ENCODE results near the gene MAN1C1.

The MAN1C1 gene

GRCh38 chr1:25683731-25684130 is 67.1 kb downstream of the MAN1C1 start:
- Histone ChIP-seq H3K36me3 (ENCODE audit: insufficient read depth, low read length) (no peaks in the 10 kb centered on the region), H3K27me3 (ENCODE audit: insufficient read depth, low read length, poor library complexity) (peaks cover 6% of the 10 kb centered on the region), H3K9ac (ENCODE audit: low read depth, low read length) (no peak overlapping the region), H3K27ac (ENCODE audit: low read length) (no peak overlapping the region), H3K9me3 (ENCODE audit: insufficient read depth, low read length, severe bottlenecking) (no peaks in the 10 kb centered on the region), H4K20me1 (ENCODE audit: insufficient read depth, low read length) (0 out of 2 replicates have a peak, but pooled peaks cover 2% of the 10 kb centered on the region), H3K4me2 (ENCODE audit: insufficient read depth, low read length) (no peak overlapping the region), H3K79me2 (ENCODE audit: insufficient read depth, low read length) (no peaks in the 10 kb centered on the region), H2AFZ (ENCODE audit: low read depth, low read length) (no peak overlapping the region), H3K4me1 (ENCODE audit: insufficient read depth, low read length) (no peaks in the 10 kb centered on the region), H3K4me3 (ENCODE audit: low read depth in 1 of 2, low read length in 2 of 2) (no peak overlapping the region)
- DNase-seq = no peak
- no peak for TF ChIP-seq CTCF (IDR thresholded peaks at IDR 0.05; ENCODE audit: borderline replicate concordance, extremely low read depth, low read length, poor library complexity, severe bottlenecking)
- no peak for TF ChIP-seq EZH2 (IDR thresholded peaks at IDR 0.05; ENCODE audit: borderline replicate concordance, low read depth, low read length, severe bottlenecking)
- ATAC-seq (ENCODE audit: insufficient read depth, low read depth) = no peak

- Histone ChIP-seq H3K36me3 (ENCODE audit: insufficient read depth, low read length) (no peaks in the 10 kb centered on the region), H4K20me1 (ENCODE audit: insufficient read depth, low read length) (0 out of 2 replicates have a peak, but pooled peaks cover 2% of the 10 kb centered on the region), H3K9ac (ENCODE audit: low read depth, low read length) (no peak overlapping the region), H3K4me1 (ENCODE audit: insufficient read depth, low read length) (no peaks in the 10 kb centered on the region), H3K79me2 (ENCODE audit: insufficient read depth, low read length) (no peaks in the 10 kb centered on the region), H3K27me3 (ENCODE audit: insufficient read depth, low read length, poor library complexity) (peaks cover 12% of the 10 kb centered on the region), H3K27ac (ENCODE audit: low read length) (no peak overlapping the region), H3K4me2 (ENCODE audit: insufficient read depth, low read length) (no peak overlapping the region), H3K4me3 (ENCODE audit: low read depth in 1 of 2, low read length in 2 of 2) (no peak overlapping the region), H2AFZ (ENCODE audit: low read depth, low read length) (no peak overlapping the region), H3K9me3 (ENCODE audit: insufficient read depth, low read length, severe bottlenecking) (no peaks in the 10 kb centered on the region)
- TF ChIP-seq EZH2 (IDR thresholded peaks at IDR 0.05; ENCODE audit: borderline replicate concordance, low read depth, low read length, severe bottlenecking) (no peak), CTCF (IDR thresholded peaks at IDR 0.05; ENCODE audit: borderline replicate concordance, extremely low read depth, low read length, poor library complexity, severe bottlenecking) (no peak)
- ATAC-seq (ENCODE audit: insufficient read depth, low read depth) = no peak
- DNase-seq = no peak
Measured at GRCh38 chr1:25684216-25684965, 67.8 kb downstream of the MAN1C1 start.

GRCh38 chr1:25685211-25685750 is 68.7 kb downstream of the MAN1C1 start:
- Histone ChIP-seq H3K4me1 (ENCODE audit: insufficient read depth, low read length) (no peaks in the 10 kb centered on the region), H3K9ac (ENCODE audit: low read depth, low read length) (no peak overlapping the region), H3K27ac (ENCODE audit: low read length) (no peak overlapping the region), H3K36me3 (ENCODE audit: insufficient read depth, low read length) (no peaks in the 10 kb centered on the region), H3K79me2 (ENCODE audit: insufficient read depth, low read length) (no peaks in the 10 kb centered on the region), H3K9me3 (ENCODE audit: insufficient read depth, low read length, severe bottlenecking) (no peaks in the 10 kb centered on the region), H4K20me1 (ENCODE audit: insufficient read depth, low read length) (0 out of 2 replicates have a peak, but pooled peaks cover 2% of the 10 kb centered on the region), H3K4me3 (ENCODE audit: low read depth in 1 of 2, low read length in 2 of 2) (no peak overlapping the region), H3K27me3 (ENCODE audit: insufficient read depth, low read length, poor library complexity) (peaks cover 12% of the 10 kb centered on the region), H2AFZ (ENCODE audit: low read depth, low read length) (no peak overlapping the region), H3K4me2 (ENCODE audit: insufficient read depth, low read length) (no peak overlapping the region)
- ATAC-seq (ENCODE audit: insufficient read depth, low read depth) = no peak
- DNase-seq = no peak
- TF ChIP-seq EZH2 (IDR thresholded peaks at IDR 0.05; ENCODE audit: borderline replicate concordance, low read depth, low read length, severe bottlenecking) (no peak), CTCF (IDR thresholded peaks at IDR 0.05; ENCODE audit: borderline replicate concordance, extremely low read depth, low read length, poor library complexity, severe bottlenecking) (no peak)
